ENCODE results near the gene MMAB.

DNA sequence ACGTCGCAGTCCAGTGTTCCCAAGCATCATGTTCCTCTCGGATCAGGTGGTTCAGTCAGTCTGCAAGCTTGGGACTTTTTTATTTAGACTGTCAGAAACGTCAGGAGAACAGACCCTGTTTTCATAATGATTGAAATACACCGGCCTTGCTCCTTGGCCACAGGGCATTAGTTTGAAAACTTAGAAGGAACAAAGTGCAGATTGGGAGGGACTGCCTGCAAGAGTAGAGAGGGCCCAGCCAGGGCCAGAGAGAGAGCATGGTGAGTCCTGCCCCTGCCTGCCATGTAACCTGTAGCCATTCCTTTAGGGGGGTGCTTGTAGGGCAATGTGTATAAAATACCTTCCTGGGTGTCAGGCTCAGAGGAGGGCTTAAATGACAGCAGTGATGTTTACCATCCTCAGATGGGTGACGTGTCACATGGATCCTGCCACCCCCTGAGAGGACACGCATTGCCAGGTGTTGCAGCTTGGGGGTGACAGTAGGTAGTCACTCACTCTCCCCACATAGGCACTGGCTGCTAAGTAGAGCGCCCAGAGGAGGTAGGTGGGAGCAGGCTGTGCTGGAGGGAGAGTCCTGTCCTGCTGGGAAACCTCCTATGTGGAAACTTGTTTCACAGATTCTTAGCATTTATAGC, 45.7 kb downstream of the MMAB start:
- TF ChIP-seq, protein P1, sequence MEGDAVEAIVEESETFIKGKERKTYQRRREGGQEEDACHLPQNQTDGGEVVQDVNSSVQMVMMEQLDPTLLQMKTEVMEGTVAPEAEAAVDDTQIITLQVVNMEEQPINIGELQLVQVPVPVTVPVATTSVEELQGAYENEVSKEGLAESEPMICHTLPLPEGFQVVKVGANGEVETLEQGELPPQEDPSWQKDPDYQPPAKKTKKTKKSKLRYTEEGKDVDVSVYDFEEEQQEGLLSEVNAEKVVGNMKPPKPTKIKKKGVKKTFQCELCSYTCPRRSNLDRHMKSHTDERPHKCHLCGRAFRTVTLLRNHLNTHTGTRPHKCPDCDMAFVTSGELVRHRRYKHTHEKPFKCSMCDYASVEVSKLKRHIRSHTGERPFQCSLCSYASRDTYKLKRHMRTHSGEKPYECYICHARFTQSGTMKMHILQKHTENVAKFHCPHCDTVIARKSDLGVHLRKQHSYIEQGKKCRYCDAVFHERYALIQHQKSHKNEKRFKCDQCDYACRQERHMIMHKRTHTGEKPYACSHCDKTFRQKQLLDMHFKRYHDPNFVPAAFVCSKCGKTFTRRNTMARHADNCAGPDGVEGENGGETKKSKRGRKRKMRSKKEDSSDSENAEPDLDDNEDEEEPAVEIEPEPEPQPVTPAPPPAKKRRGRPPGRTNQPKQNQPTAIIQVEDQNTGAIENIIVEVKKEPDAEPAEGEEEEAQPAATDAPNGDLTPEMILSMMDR (IDR thresholded peaks at IDR 0.05): no peak
- no peak for TF ChIP-seq POLR2A (IDR thresholded peaks at IDR 0.05)
